GM10248 (cell line): ENCODE data around the gene EXOC3.

Source experiments
- CTCF ChIA-PET: fragments of 300-600 bp; sonication (Branson Sonifier 250); formaldehyde crosslinking; extraction: SDS; loops from one replicate; lab custom pipeline; 2021; ENCODE audit warnings: antibody characterized with exemption; lab: Yijun Ruan, JAX
- POLR2A ChIA-PET: fragments of 350-650 bp; sonication (Branson Sonifier 250); formaldehyde crosslinking; extraction: SDS; loops from one replicate; lab custom pipeline; 2020; ENCODE audit warnings: antibody characterized with exemption; lab: Yijun Ruan, JAX
- DNase-seq: peaks from one replicate; pipeline ENCODE4 v3.0.0; 2012; ENCODE audit errors: extremely low spot score
- TF ChIP-seq, protein P1 (sequence below): IDR thresholded peaks from 2 replicates; pipeline ENCODE4 v1.5.1; 2012; ENCODE audit warnings: mild to moderate bottlenecking, low read depth; ENCODE audit errors: extremely low read depth, missing control alignments, control extremely low read depth

EXOC3 gene

DNA sequence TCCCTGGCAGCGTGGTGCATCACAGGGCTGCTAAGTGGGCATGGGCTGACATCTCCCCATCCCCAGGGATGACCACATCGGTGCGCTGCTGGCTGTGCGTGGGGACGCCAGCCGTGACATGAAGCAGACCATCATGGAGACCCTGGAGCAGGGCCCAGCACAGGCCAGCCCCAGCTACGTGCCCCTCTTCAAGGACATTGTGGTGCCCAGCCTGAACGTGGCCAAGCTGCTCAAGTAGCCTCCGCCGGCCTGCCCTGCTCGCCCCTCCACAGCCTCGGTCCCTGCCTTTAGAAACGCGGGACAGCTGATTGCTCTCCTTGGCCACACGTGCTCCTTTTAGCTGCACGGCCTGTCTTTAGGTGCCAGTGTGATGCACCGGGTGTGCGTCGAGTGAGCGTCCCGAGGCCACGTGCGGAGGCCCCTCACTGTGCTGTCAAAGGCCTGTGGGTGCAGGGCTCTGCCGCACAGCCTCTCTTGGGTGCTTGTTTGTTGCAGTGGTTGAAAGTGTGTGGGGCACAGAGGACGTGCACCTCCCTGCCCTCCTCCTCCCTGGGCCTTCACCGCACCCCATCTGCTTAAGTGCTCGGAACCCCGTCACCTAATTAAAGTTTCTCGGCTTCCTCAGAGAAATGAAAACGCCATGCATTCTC lies 23.8 kb downstream of the EXOC3 start:
- DNase-seq: no peak
- CTCF ChIA-PET: interaction anchor here (2.5 kb wide), 1 partner anchor 20 kb away, joined by 15 read pairs; no protein-coding TSS in a partner anchor

DNA sequence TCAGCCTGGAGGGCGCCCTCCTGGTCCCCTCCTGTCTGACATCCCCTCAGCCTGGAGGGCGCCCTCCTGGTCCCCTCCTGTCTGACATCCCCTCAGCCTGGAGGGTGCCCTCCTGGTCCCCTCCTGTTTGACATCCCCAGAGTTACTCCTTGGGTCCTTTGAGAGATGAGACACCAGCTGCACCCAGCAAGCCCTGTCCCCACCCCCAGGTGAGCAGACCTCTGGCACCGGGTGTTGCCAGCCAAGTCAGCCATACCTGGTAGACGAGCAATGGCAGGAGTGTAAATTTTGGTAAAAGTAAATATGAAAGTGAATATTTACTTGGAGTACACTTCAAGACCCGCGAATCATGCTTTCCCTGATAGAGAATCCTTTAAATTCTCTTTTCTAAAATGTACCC lies 25.4 kb downstream of the EXOC3 start:
- TF ChIP-seq, protein P1, sequence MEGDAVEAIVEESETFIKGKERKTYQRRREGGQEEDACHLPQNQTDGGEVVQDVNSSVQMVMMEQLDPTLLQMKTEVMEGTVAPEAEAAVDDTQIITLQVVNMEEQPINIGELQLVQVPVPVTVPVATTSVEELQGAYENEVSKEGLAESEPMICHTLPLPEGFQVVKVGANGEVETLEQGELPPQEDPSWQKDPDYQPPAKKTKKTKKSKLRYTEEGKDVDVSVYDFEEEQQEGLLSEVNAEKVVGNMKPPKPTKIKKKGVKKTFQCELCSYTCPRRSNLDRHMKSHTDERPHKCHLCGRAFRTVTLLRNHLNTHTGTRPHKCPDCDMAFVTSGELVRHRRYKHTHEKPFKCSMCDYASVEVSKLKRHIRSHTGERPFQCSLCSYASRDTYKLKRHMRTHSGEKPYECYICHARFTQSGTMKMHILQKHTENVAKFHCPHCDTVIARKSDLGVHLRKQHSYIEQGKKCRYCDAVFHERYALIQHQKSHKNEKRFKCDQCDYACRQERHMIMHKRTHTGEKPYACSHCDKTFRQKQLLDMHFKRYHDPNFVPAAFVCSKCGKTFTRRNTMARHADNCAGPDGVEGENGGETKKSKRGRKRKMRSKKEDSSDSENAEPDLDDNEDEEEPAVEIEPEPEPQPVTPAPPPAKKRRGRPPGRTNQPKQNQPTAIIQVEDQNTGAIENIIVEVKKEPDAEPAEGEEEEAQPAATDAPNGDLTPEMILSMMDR: no peak
- DNase-seq: no peak
- CTCF ChIA-PET: no interaction called here
- POLR2A ChIA-PET: no interaction called here

More for the DNA sequence above, 23.8 kb downstream of the EXOC3 start:
- POLR2A ChIA-PET: no interaction called here
- TF ChIP-seq, protein P1: no peak

DNA sequence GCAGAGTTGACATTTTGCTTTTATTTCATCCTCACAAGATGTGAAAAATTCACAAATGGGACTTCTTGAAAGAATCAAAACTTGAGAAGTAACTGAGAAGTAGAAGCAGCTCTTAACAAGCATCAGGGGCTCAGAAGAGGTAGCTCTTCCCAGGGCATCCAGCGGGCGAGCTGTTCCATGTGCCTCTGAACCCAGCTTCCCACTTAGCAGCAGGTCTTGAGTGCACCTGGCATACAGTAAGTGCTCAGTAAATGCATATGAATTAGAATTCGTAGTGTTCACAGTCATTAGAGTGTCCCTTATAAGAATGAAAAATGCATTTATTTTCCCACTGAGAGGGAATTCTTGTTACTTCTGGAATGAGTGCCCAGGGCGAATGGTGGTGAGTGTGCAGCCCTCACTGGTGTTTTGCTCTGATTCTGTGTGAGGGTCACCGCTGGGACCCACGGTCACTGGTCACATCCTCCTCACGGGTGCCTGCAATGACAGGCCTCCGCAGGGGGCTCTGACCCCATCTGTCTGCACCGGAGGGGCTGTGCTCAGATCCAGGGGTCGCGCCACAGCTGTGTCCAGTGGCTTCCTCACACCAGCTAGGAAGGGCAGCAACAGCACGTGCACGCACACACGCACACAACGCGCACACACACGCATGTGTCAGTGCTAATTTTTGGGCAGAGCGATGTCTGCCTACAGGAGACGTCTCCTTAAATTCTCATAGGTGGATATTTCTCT lies 26.9 kb downstream of the EXOC3 start:
- ChIA-PET CTCF (interaction anchor here (2.0 kb wide), 1 partner anchor 23 kb away, joined by 9 read pairs; no protein-coding TSS in a partner anchor), POLR2A (no interaction called here)
- TF ChIP-seq, protein P1: no peak
- no peak for DNase-seq

DNA sequence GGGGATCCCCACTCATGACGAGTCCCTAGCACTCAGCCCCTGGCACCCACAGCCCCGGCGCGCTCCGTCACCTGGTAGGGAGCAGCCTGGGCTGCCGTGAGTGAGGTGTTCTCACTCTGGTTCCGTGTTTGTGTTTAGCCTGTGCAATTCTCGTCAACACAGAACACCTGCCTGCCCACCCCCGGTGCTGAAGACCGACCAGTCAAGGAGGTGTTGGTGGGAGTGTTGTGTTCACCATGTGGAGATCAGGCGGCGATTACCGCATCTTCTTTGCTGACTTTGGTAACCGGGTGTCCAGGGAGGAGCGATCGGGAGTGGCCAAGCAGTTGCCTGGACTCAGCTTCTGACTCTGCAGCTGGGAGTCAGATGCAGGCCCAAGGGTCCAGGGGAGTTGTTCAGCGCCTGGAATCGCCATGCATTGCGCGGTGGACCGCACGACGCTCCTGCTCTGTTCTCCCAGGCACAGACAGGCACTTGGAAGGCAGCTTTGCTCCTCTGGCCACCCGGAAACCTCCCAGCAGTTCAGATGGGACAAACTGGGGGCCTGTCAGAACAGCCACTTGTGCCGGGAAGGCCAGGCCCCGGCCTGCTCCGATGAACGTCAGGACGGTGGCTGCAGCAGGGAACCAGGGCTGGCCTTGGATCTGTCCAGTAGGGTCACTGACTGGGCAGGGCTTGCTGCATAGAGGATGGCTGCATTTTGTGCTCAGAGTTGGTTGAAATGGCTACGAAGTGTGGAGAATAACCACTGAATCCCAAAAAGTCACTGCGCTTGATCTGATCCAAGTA lies 28.2 kb downstream of the EXOC3 start:
- POLR2A ChIA-PET: interaction anchor here (0.6 to 1.4 kb wide), 2 partner anchors 154 to 252 kb away, joined by 3 to 8 read pairs; no protein-coding TSS in a partner anchor
- TF ChIP-seq, protein P1: no peak
- DNase-seq: no peak
- CTCF ChIA-PET: interaction anchor here (1.0 to 3.0 kb wide), 6 partner anchors 8 to 153 kb away, joined by 3 to 22 read pairs (median 4); no protein-coding TSS in a partner anchor

DNA sequence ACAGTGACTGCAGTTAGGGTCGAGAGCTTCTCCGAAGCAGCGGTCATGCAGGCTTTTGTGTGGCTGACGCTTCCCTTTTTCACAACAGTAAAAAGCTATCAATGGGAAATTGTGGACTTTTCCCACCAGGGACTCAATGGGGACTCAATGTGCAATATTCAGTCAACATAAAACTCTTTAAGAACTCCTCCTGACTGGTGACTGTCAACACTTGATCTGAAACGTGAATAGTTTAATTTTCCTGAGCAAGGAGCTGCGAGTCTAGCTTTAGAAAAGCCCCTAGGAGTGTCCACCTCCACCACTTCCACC lies 28.7 kb downstream of the EXOC3 start:
- TF ChIP-seq, protein P1: no peak
- ChIA-PET CTCF (interaction anchor here (1.0 to 3.0 kb wide), 5 partner anchors 8 to 154 kb away, joined by 3 to 22 read pairs (median 3); no protein-coding TSS in a partner anchor), POLR2A (interaction anchor here (0.5 to 1.4 kb wide), 3 partner anchors 36 to 252 kb away, joined by 3 to 8 read pairs (median 4); no protein-coding TSS in a partner anchor)
- no peak for DNase-seq

DNA sequence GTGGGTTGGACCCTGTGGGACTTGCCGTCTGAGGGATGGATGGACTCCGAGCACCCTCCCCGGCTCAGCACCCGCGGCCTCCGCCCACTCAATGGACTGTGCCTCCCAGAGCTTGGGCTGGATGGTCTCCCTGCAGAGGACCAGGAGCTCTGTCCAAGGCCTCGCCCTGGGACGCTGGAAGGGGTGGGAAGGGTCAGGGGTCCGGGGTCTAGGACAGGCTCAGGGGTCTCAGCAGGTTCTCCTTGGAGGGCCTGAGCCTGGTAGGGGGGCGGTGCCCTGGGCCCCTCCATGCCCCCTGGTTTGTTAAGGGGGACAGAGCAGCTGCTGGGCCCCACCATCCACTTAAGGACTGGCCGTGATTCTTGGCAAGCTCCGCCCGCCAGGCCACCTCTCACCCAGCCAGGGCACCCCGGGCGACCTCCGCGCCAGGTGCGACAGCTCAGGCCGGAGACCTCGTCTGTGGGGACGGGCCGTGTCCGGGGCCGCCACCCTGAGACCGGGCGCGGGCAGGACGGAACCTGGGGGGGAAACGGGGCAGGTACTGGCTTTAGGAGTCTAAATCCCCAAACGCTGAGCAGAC lies 29.2 kb downstream of the EXOC3 start:
- CTCF ChIA-PET: interaction anchor here (1.0 to 3.0 kb wide), 5 partner anchors 9 to 154 kb away, joined by 3 to 22 read pairs (median 3); no protein-coding TSS in a partner anchor
- POLR2A ChIA-PET: interaction anchor here (0.5 to 1.4 kb wide), 3 partner anchors 35 to 253 kb away, joined by 3 to 8 read pairs (median 4); no protein-coding TSS in a partner anchor
- TF ChIP-seq, protein P1: no peak
- no peak for DNase-seq
